UCSD-AML1 (cell line): ENCODE data around the gene GLIPR1.
"Not testable (repeated sequence)": the region's sequence is repeated elsewhere in the genome, so short reads cannot be mapped to it uniquely, and the experiment has no call there.

Experiments used
- DNase-seq: peaks from one replicate; lab custom pipeline; 2025; ENCODE audit not compliant: unreplicated experiment; lab: John Stamatoyannopoulos, UW

GLIPR1 gene

DNA sequence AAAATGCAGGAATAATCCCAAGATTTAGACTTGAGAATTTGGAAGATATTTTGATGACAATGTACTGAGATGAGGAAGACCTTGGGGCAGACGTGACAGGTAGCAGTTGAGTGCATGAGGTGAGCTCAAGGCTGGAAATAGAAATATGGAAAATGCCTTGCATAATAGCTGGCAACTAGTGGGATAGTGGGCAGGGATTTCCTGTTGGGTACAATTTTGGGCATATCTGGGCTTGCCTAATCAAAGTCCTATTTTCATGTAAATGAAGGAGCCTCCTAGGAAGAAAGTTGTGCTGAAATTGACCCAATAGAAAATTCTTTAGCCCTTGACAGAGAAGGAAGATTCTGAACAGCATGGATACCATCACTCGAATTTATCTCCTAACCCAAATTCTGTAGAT is 6.4 kb upstream of the GLIPR1 start:
- no peak for DNase-seq

DNA sequence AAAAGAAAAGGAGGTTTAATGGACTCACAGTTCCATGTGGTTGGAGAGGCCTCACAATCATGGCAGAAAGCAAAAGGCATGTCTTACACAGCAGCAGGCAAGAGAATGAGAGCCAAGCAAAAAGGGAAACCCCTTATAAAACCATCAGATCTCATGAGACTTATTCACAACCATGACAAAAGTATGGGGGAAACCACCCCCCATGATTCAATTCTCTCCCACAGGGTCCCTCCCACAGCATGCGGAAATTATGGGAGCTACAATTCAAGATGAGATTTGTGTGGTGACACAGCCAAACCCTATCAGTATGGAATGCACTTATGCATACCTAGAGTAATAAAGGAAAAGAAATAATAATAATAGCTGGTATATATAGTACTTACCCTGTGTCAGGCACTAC is 4.5 kb upstream of the GLIPR1 start:
- no peak for DNase-seq

DNA sequence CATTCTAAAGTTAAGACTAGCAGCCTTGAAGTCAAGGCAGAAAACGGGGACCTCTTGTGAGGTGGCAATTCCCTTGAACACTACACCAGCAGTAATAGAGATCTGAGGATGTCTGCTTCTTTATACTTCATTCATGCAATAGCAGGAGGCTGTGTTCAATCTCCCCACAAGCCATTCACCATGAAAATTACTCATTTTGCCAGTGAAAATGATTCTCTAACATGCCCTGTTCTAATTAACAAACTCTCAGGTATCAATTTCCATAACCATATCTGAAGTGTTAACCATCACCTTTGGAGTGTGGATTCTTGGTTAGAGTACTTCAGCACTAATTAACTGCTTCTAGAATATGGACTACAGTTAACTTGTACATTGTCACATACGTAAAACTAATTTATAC is 3.4 kb upstream of the GLIPR1 start:
- no peak for DNase-seq

DNA sequence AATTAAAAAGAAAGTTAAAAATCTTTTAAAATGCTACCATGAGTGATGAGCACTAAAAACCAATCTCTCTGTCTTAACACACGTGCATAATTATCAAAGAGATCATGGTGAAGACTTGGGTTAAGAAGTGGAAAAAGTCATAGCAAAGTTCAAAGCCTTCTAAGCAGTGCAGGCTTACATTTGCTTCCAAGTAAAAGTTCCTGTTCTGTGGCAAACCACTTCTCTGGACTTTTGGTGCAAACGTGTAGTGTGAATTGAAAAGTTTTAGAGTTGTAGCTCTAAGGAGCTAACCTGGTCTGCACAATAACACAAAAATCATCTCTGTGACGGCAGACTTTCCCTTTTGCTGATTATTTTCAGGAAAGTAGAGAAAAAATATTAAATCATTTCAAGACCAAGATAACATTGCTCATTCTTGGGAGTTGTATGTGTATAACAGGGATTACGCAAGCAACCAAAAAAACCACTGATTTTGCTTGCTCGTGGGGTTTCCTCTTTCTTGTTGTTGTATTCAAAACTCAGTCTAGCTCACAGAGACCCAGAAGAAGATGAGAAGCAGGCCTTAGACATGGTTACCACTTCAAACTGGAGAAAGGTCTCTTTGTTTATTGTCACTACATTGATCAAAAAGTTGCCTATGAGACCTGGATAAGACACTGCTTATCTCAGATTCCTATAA is 2.3 kb upstream of the GLIPR1 start:
- DNase-seq: no peak

DNA sequence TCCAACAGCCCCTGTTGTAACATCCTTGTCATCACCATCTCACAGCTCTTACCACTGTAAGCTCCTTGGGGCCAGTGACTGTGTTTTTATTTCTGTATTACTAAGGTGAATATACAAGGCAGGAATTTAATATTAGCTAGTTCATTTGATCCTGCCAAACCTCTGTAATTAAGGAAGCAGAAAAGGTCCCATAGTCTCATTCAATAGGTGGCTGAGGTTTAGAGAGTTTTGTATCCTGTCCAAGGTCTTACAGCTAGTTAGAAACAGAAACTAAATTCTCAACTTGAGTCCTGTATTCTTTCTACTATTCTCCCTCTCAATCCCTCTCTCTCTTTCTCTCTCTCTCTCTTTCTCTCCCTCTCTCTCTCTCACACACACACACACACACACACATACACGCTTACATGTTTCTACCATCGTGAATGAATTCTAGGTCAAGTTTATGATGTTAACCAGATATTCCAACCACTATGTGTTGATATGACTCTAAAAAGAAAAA is 543 bp upstream of the GLIPR1 start:
- DNase-seq: no peak

DNA sequence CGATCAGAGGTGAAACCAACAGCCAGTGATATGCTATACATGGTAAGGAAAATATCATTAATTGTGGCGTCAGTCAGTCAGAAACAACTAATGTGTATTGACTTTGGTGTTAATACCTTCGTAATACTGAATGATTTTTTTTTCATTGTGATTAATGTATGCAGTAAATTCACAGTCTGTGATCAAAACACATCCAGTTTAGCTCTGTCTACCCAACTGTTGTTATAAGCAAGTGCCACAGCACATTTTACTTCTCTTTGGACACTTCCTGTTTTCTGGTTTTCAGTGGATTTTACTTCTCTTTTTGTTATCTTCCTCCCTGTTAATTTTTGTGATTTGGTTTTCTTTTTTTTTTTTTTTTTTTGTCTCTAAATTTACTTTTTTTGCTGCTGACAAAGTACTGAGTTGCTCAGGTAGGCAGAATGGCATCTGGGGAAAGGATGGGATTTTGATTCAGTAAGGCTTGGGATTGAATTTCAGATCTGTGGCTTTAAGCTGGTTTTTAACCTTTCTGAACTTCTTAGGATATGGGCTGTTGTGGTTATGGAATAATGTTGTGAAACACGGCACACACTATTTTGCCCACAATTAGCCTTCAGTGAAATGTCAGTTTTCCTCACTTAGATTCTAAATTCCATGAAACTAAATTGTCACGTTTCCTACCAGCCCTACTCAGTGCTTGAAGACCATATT is 604 bp downstream of the GLIPR1 start:
- no peak for DNase-seq

DNA sequence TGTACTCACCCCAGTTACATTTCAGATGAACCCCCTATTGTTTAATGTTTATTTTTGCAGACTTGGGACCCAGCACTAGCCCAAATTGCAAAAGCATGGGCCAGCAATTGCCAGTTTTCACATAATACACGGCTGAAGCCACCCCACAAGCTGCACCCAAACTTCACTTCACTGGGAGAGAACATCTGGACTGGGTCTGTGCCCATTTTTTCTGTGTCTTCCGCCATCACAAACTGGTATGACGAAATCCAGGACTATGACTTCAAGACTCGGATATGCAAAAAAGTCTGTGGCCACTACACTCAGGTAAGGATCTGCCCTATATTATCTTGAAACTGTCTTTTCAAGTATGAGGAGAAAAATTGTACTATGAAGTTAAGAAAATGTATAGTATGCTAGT is 1.2 kb downstream of the GLIPR1 start:
- DNase-seq: no peak

DNA sequence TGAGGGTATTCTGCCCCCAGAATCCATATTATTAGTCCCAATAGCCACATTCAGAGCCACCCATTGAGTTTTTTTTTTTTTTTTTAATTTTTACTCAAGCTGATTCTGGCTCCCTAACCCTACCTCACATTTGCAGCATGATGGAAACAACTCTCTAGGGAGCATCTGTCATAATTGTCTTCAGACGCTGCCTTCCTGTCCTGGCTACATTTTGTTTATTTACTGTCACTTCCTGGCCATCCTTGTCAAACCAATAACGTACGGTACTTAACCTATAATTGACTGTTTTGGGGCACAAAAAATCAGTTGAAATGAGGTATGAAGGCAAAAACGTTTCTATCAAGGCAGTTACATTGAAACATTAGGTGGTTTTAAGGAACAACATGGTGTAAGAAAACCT is 2.1 kb downstream of the GLIPR1 start:
- DNase-seq: no peak

DNA sequence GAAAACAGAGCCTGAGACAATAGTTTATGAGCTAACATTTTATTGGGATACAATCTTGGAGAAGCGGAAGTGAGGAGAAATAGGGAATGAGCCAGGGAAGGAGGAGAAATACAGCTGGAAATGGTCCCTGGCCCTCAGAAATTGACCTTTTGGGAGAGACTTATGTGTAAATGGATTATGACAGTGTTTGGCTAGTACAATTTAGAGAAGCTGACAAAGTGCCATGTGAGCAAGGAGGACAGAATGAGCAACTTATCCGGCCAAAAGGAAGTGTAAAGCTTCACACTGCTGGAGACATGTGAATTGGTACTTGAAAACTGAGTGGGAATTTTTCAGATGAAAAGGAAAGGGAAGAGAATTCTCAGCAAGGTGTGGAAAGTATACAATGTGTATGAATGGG is 2.9 kb downstream of the GLIPR1 start:
- DNase-seq: no peak

DNA sequence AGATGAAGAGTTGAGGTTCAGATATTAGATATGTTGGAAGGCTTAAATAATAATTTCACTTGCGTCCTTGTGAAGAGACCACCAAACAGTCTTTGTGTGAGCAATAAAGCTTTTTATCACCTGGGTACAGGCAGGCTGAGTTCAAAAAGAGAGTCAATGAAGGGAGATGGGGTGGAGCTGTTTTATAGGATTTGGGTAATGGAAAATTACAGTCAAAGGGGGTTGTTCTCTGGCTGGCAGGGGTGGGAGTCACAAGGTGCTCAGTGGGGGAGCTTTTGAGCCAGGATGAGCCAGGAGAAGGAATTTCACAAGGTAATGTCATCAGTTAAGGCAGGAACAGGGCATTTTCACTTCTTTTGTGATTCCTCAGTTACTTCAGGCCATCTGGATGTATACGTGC is 3.9 kb downstream of the GLIPR1 start:
- not testable (repeated sequence) for DNase-seq

DNA sequence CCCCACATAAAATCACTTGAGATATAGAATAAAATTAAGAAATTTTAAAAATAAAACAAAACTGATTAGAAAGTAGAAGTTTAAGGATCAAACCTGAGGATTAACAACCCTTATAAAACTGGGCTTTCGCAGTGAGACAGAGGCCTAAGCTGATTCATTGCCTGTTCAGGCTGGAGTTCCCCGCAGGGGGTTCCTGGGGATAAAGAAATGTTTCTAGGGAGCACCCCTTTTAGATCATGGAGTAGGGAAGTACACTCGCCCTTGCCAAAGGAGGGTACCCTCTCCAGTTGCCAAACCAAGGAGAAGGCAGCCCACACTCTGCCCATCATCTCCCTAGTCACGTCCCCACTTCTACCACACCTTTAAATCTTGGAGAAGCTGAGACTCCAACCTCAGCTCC is 6.8 kb downstream of the GLIPR1 start:
- no peak for DNase-seq

DNA sequence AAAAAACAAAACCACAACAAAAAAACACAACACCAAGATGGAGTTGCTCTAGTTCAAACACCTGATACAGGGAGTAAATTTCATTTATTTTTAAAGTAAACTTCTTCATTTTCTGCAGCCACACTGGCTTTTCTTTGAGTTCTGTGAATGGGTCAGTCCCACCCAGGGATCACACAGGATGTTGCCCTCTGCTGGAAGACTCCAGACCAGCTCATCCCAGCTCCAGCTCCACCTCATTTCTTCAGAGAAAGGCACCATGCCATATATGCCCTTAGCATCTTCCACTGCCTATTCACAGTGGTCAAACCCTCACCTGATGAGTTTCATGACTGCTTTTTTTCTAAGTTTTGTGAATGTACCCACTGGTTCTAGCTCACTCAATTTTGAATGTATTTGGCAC is 8.0 kb downstream of the GLIPR1 start:
- peak; percentile 14 for DNase-seq

DNA sequence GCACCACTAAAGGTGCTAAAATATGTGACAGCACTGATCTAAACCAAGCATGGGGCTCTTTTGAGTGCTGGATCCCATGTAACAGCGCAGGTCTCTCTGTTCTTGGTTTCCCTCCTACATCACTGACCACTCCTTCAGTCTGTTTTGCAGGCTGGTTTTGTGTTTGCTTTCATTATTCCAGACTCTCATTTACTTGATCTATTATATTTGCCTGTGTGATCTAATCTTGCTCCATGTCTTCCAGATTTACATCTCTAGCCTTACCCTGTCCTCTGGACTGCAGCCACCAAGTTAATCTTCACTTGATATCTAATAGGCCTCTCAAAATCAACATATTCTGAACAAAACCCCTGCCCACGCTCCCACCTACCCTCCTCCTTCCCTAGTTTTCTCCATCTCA is 8.6 kb downstream of the GLIPR1 start:
- no peak for DNase-seq

DNA sequence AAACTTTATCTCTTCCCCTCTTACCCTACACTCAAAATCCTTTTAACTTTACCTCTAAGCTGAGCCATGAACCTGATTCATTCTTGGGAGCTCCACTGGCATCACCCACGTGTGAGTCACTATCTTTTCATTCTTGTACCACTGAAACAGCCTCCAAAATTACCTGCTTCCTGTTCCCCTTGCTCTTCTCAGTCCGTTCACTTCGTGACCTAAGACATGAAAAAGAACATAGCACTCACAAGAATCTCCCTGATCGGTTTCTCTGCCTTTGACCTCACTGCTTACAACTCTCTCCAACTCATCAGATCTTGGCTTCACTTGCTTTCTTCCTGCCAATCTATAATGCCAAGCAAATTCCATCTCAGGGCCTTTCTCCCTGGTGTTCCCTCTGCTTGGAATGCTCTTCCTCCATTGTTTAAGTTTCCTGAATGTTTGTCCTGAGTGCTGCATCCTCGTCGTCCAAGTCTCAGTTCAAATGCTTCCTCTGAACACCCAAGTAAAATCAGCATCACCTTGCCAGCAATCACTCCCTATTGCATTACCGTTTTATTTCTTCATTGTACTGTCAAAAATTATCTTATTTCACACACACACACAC is 9.2 kb downstream of the GLIPR1 start:
- DNase-seq: no peak

DNA sequence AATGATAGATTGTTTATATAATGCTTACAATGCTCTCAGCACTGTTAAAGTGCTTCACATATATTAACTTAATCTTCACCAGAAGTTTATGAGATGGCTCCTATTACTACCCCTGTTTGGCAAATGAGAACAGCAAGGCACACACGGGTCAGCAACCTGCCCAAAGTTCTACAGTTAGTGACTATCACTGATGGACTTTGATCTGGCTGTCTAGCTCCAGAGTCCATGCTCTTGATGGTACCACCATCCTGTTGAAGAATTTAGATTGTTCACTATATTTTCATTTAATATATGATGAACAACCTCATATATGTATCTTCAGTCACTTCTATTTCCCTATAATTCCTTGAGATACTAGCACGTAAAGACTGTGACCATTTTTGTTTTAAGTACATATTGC is 10.6 kb downstream of the GLIPR1 start:
- DNase-seq: no peak

DNA sequence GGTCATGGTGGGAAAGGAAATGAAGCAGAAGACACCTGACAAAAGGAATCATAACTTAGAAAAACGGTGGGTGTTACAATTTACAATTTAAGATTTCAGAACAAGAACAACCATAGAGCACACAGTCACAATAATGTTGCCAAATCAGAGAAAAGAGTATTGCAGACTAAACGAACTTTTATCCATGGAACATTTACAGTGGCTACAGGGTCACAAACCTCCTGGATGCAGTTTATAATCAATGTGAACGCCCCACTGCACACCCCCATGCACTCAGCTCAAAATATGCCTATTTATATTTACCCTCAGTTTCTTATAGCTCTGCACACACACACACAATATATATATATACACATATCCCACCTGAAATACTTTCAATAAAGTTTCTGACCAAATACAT is 22.9 kb downstream of the GLIPR1 start:
- DNase-seq: no peak

DNA sequence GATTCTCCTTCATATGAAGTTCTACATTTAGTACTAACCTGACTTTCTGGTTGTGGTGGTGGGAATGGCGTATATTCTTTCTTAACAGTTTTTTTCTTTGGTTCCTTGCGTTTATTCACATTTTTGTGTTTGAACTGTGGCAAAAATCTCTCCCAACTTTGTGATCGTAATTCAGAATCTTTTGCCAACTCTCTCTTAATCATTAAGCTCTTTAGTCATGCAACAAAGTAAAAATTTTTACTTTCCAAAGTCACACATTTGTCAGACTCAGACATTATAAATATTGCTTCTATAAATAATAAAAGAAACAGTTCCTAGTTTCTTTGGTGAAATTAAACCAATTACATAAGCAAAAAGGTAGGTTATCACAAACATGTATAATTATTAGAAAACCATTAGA is 23.3 kb downstream of the GLIPR1 start:
- no peak for DNase-seq

DNA sequence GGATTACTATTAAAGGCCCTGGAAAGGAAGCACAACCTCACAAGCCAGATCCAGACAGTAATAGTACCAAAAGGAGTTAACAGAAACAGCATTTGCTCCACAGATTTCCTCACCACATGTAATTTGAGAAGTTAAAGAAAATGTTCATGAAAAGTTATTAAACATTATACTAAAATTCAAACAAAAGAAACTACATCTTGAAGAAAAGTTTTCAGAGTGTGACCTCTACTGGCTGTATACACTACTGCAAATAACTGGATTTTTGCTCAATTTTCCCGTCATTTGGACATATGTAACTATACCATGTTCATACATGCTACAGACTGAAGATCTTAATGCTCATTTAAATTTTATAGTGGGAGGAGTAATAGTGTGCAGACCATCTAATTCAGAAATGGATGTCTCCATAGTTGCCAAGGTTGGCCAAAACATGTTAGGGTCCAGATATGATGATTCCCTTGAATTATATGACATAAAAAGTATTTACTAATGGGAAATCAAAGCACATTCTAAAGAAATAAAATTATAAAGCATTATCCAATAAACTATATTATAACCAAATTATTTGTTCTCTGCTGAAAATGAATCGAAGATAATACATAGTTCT is 25.3 kb downstream of the GLIPR1 start:
- DNase-seq: no peak

DNA sequence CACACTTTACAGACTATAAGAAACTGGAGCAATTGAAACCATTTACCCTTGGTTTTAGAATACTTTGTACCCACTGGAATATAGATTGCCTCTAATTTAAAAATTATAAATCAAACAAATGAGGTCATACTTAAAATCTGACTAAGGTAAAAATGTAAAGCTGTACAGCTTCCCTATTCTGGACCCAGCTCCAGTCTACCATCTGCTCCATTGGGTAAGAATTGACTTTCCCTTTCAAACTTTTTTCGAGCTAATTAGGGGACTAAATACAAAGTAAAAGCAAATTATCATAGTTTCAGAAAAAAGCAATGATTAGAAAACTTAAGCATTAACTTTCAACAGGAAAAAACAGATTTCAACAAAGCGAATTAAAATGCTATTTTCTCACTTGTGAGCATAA is 26.5 kb downstream of the GLIPR1 start:
- DNase-seq: no peak

DNA sequence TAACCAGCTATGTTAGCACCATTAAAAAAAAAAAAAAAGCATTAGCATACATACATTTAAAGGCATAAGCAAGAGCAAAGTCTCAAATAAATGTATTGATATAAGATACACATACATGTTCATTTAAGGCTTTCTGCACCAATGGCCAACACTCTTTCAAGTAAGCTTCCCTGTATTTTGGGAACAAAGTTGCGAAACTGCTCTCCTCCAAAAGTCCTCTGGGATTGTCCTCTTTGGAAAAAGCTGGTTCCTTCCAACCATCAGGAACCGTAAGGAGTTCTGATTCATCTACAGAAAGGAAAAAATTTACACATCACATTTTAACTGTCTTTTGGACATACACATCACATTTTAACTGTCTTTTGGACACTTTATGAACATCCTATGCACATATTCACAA is 27.6 kb downstream of the GLIPR1 start:
- no peak for DNase-seq

DNA sequence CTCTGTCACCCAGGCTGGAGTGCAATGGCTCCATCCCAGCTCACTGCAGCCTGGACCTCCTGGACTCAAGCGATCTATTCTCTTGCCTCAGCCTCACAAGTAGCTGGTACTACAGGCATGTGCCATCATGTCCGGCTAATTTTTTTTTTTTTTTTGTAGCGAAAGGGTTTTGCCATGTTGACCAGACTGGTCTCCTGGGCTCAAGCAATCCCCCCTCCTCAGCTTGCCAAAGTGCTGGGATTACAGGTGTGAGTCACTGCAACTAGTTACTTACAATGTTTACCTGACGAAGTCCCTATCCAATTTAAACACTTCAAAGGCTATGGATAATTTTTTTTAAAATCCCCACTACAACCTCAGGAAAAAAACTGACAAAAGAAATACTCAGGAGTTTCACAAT is 29.1 kb downstream of the GLIPR1 start:
- DNase-seq: no peak
